AG09309 (cell line): Measurements from ENCODE around the gene MEIOSIN.
"Not testable (repeated sequence)": the region's sequence is repeated elsewhere in the genome, so short reads cannot be mapped to it uniquely, and the experiment has no call there.

Experiments used
- DNase-seq: peaks from one replicate; pipeline ENCODE4 v3.0.0-alpha.2; 2010; ENCODE audit warnings: low read depth
- H3K4me3 ChIP-seq: 2 replicates; pipeline ENCODE4 v1.5.1; 2011; ENCODE audit warnings: mild to moderate bottlenecking, low read depth, low read length, moderate library complexity; ENCODE audit not compliant: control insufficient read depth
- CTCF ChIP-seq: IDR thresholded peaks from 2 replicates; pipeline ENCODE4 v1.5.1; 2011; ENCODE audit warnings: mild to moderate bottlenecking, low read depth, low read length, inconsistent platforms; ENCODE audit not compliant: insufficient read depth, control insufficient read depth; ENCODE audit errors: missing control alignments

The MEIOSIN gene

GRCh38 chr19:45793178-45793564, 59.9 kb downstream of the MEIOSIN start:
- no peak for TF ChIP-seq CTCF
- H3K4me3 ChIP-seq: peak overlapping the region; percentile 8; the same call in 1 of the 2 replicates
- DNase-seq: no peak

- no peak for TF ChIP-seq CTCF
- DNase-seq: no peak
- no peak overlapping the region for H3K4me3 ChIP-seq
Measured at GRCh38 chr19:45793876-45794275, 60.6 kb downstream of the MEIOSIN start.

- H3K4me3 ChIP-seq: no peak overlapping the region
- no peak for TF ChIP-seq CTCF
- DNase-seq: no peak
Measured at GRCh38 chr19:45794627-45795026, 61.4 kb downstream of the MEIOSIN start.

- peak; percentile 81 for TF ChIP-seq CTCF
- DNase-seq: peak; percentile 57
- no peak overlapping the region for H3K4me3 ChIP-seq
Measured at GRCh38 chr19:45798995-45799517, 65.8 kb downstream of the MEIOSIN start.

- H3K4me3 ChIP-seq, DNase-seq: not testable (repeated sequence)
Measured at GRCh38 chr19:45799541-45799940, 66.3 kb downstream of the MEIOSIN start.

GRCh38 chr19:45800070-45800553, 66.9 kb downstream of the MEIOSIN start:
- no peak for TF ChIP-seq CTCF
- no peak overlapping the region for H3K4me3 ChIP-seq
- DNase-seq: no peak

GRCh38 chr19:45801603-45802175, 68.5 kb downstream of the MEIOSIN start:
- TF ChIP-seq CTCF: no peak
- no peak overlapping the region for H3K4me3 ChIP-seq
- no peak for DNase-seq
